ENCODE data around the gene KLC1. TPM values are rescaled to one million over a fixed set of nuclear protein-coding genes. Genes with fewer than 3 reads are reported as not detected.
A peak's percentile ranks its signal among the peaks of the same experiment; 100 is the strongest.

Gene KLC1
- total RNA-seq, 2 donors from 2014 or later = 168 to 287 TPM

GRCh38 chr14:103624860-103625259 is 4.2 kb upstream of the KLC1 start:
- 21% methylated on average over 10 of the region's 10 CpGs for WGBS
- H3K27me3 ChIP-seq (replicated peaks; ENCODE audit: insufficient read depth) = no peaks in the 10 kb centered on the region
- H3K27ac ChIP-seq = peak overlapping the region in 1 of 2 donors; percentile 39
- H3K9me3 ChIP-seq = no peaks in the 10 kb centered on the region
- TF ChIP-seq POLR2A (IDR thresholded peaks at IDR 0.05) (no peak), CTCF (IDR thresholded peaks at IDR 0.05) (no peak), POLR2AphosphoS5 (IDR thresholded peaks at IDR 0.05) (no peak)
- H3K36me3 ChIP-seq = no peaks in the 10 kb centered on the region
- intact Hi-C loops (cut with DNase I) = no loop called here
- peaks cover 4% of the 10 kb centered on the region for H3K4me1 ChIP-seq (replicated peaks)
- H3K4me3 ChIP-seq = no peak overlapping the region
- peak; percentile 33 for DNase-seq (ENCODE audit: low spot score)

GRCh38 chr14:103625356-103626095 is 3.5 kb upstream of the KLC1 start:
- intact Hi-C loops (cut with DNase I) = no loop called here
- H3K4me1 ChIP-seq (replicated peaks) = peaks cover 9% of the 10 kb centered on the region
- H3K36me3 ChIP-seq = no peaks in the 10 kb centered on the region
- no peak for DNase-seq (ENCODE audit: low spot score)
- H3K27ac ChIP-seq = no peak overlapping the region
- no peak overlapping the region for H3K4me3 ChIP-seq
- TF ChIP-seq POLR2A (IDR thresholded peaks at IDR 0.05) = no peak
- WGBS = 49% methylated on average over 11 of the region's 11 CpGs
- H3K27me3 ChIP-seq (replicated peaks; ENCODE audit: insufficient read depth) = no peaks in the 10 kb centered on the region
- H3K9me3 ChIP-seq = no peaks in the 10 kb centered on the region

- Histone ChIP-seq H3K27ac (no peak overlapping the region), H3K9me3 (no peaks in the 10 kb centered on the region), H3K4me1 (replicated peaks) (peaks cover 11% of the 10 kb centered on the region), H3K27me3 (replicated peaks; ENCODE audit: insufficient read depth) (no peaks in the 10 kb centered on the region), H3K4me3 (no peak overlapping the region), H3K36me3 (no peaks in the 10 kb centered on the region)
- no peak for TF ChIP-seq POLR2AphosphoS5 (IDR thresholded peaks at IDR 0.05)
- TF ChIP-seq POLR2A (IDR thresholded peaks at IDR 0.05) = no peak
- no peak for TF ChIP-seq CTCF (IDR thresholded peaks at IDR 0.05)
- intact Hi-C loops (cut with DNase I) = no loop called here
- WGBS = 72% methylated on average over 5 of the region's 5 CpGs
- no peak for DNase-seq (ENCODE audit: low spot score)
These were observed 2.7 kb upstream of the KLC1 start for GRCh38 chr14:103626146-103626850.

GRCh38 chr14:103627073-103628025 is 1.7 kb upstream of the KLC1 start:
- no peak overlapping the region for H3K4me3 ChIP-seq
- peak overlapping the region; percentile 93 to 98 for H3K27ac ChIP-seq
- no peaks in the 10 kb centered on the region for H3K36me3 ChIP-seq
- no peaks in the 10 kb centered on the region for H3K9me3 ChIP-seq
- DNase-seq (ENCODE audit: low spot score) = peak; percentile 33
- intact Hi-C loops (cut with DNase I) = no loop called here
- peaks cover 11% of the 10 kb centered on the region for H3K4me1 ChIP-seq (replicated peaks)
- WGBS = 83% methylated on average over 16 of the region's 16 CpGs
- no peaks in the 10 kb centered on the region for H3K27me3 ChIP-seq (replicated peaks; ENCODE audit: insufficient read depth)
- TF ChIP-seq POLR2AphosphoS5 (IDR thresholded peaks at IDR 0.05) = peak; percentile 92
- no peak for TF ChIP-seq POLR2A (IDR thresholded peaks at IDR 0.05)

GRCh38 chr14:103628221-103628683 is 759 bp upstream of the KLC1 start:
- Histone ChIP-seq H3K27ac (peak overlapping the region; percentile 93 to 98), H3K27me3 (replicated peaks; ENCODE audit: insufficient read depth) (no peaks in the 10 kb centered on the region), H3K4me3 (peak overlapping the region; percentile 98 to 99), H3K36me3 (no peaks in the 10 kb centered on the region), H3K9me3 (no peaks in the 10 kb centered on the region), H3K4me1 (replicated peaks) (peaks cover 11% of the 10 kb centered on the region)
- TF ChIP-seq POLR2A (IDR thresholded peaks at IDR 0.05) (peak; percentile 77), POLR2AphosphoS5 (IDR thresholded peaks at IDR 0.05) (peak; percentile 20), CTCF (IDR thresholded peaks at IDR 0.05) (no peak)
- intact Hi-C loops (cut with DNase I) = no loop called here
- peak; percentile 54 for DNase-seq (ENCODE audit: low spot score)
- WGBS = 8% methylated on average over 31 of the region's 31 CpGs
